WERI-Rb-1 (cell line): ENCODE measurements around the gene TRIML2.

Experiments
- DNase-seq: peaks from one replicate; pipeline ENCODE4 v3.0.0-alpha.2; 2020
- H3K27ac ChIP-seq: fragments of 250-450 bp; sonication (Bioruptor Pico); 2 replicates; pipeline ENCODE4 v1.5.1; 2020; ENCODE audit warnings: mild to moderate bottlenecking, moderate library complexity
- H3K27me3 ChIP-seq: fragments of 250-450 bp; sonication (Bioruptor Pico); 2 replicates; pipeline ENCODE4 v1.5.1; 2021; ENCODE audit warnings: mild to moderate bottlenecking, low read depth, moderate library complexity; ENCODE audit not compliant: insufficient read depth, severe bottlenecking
- H3K36me3 ChIP-seq: fragments of 250-450 bp; sonication (Bioruptor Pico); 2 replicates; pipeline ENCODE4 v1.5.1; 2020; ENCODE audit warnings: mild to moderate bottlenecking, moderate library complexity
- H3K4me3 ChIP-seq: 2 replicates; pipeline ENCODE4 v1.5.1; 2011; ENCODE audit warnings: low read depth, mild to moderate bottlenecking, control low read depth, low read length
- H3K9me3 ChIP-seq: fragments of 250-450 bp; sonication (Bioruptor Pico); 2 replicates; pipeline ENCODE4 v1.5.1; 2021; ENCODE audit warnings: mild to moderate bottlenecking, moderate library complexity; ENCODE audit not compliant: severe bottlenecking
- TF ChIP-seq, protein P1 (sequence below): IDR thresholded peaks from 2 replicates; pipeline ENCODE4 v1.5.1; 2011; ENCODE audit warnings: low read depth, mild to moderate bottlenecking, control low read depth, inconsistent platforms, low read length

The TRIML2 gene

DNA sequence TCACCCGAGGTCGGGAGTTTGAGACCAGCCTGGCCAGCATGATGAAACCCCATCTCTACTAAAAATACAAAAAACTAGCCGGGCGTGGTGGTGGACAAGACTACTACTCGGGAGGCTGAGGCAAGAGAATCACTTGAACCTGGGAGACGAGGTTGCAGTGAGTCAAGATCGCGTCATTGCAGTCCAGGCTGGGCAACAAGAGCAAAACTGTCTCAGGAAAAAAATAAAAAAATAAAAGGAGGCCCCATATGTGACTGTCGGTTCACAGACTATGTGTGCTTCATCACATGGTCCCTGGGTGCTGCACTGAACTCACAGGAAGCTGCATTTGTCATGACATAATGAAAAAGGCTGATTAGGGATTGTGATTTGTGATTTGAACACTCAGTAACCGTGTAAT lies 36.2 kb upstream of the TRIML2 start:
- H3K4me3 ChIP-seq = no peak overlapping the region
- H3K9me3 ChIP-seq = peaks cover 6% of the 10 kb centered on the region
- DNase-seq = no peak
- TF ChIP-seq, protein P1, sequence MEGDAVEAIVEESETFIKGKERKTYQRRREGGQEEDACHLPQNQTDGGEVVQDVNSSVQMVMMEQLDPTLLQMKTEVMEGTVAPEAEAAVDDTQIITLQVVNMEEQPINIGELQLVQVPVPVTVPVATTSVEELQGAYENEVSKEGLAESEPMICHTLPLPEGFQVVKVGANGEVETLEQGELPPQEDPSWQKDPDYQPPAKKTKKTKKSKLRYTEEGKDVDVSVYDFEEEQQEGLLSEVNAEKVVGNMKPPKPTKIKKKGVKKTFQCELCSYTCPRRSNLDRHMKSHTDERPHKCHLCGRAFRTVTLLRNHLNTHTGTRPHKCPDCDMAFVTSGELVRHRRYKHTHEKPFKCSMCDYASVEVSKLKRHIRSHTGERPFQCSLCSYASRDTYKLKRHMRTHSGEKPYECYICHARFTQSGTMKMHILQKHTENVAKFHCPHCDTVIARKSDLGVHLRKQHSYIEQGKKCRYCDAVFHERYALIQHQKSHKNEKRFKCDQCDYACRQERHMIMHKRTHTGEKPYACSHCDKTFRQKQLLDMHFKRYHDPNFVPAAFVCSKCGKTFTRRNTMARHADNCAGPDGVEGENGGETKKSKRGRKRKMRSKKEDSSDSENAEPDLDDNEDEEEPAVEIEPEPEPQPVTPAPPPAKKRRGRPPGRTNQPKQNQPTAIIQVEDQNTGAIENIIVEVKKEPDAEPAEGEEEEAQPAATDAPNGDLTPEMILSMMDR = no peak
- peaks cover 86% of the 10 kb centered on the region for H3K27me3 ChIP-seq
- no peak overlapping the region for H3K27ac ChIP-seq
- H3K36me3 ChIP-seq = no peaks in the 10 kb centered on the region

DNA sequence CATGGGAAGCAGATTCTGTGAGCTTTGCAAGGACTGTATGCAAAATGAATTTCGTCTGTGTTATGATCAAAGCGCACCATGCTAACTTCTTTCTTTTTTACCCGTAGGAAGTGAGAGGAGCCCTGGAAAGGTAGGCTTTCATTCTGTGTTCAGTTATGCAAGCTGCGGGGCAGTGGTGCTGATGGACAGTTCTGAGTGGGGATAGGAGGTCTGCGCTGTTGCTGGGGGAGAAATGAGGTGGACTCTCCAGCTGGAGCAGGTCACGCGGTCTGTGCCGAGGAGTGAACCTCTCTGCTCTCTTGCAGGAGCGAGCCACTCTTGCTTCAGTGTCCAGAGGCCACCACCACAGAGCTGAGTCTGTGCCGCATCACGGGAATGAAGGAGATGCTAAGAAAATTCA lies 34.3 kb upstream of the TRIML2 start:
- H3K9me3 ChIP-seq = no peaks in the 10 kb centered on the region
- TF ChIP-seq, protein P1 = no peak
- no peak for DNase-seq
- no peaks in the 10 kb centered on the region for H3K36me3 ChIP-seq
- no peak overlapping the region for H3K4me3 ChIP-seq
- H3K27me3 ChIP-seq = peaks cover 94% of the 10 kb centered on the region
- no peak overlapping the region for H3K27ac ChIP-seq

DNA sequence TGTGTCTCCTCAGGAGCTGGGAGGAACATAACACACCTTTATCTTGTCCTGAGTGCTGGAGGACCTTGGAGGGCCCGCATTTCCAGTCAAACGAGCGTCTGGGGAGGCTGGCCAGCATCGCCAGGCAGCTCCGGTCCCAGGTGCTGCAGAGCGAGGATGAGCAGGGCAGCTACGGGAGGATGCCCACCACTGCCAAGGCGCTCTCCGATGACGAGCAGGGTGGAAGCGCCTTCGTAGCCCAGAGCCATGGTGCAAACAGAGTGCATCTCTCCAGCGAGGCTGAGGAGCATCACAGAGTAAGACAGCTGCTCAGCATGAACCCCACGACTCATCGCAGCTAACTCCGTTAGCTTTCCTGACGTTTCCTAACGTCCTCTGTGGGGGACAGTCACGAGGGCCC lies 30.3 kb upstream of the TRIML2 start:
- DNase-seq = no peak
- Histone ChIP-seq H3K4me3 (no peak overlapping the region), H3K27me3 (peaks cover 89% of the 10 kb centered on the region), H3K36me3 (no peaks in the 10 kb centered on the region), H3K9me3 (no peaks in the 10 kb centered on the region), H3K27ac (no peak overlapping the region)
- TF ChIP-seq, protein P1 = no peak

DNA sequence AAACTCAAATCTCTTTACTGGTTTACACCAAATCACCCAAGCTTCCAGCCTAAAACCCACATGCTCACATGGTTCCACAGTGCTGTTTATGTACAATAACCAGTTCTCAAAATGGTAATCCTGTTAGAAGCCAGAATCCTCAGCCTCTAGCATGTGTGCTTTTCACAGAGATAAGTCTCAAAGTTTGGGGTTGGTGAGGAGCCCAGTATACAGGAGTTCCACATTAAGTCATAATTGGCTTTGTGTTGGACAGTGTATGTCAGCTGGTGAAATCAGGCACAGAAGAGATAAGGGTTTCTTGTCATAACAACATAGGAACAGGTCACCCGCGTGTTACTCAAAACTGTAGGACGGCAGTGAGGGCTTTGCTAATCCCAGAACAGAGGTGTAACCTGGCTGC lies 29.7 kb upstream of the TRIML2 start, which contains the start of gene TRIML1:
TRIML1 (plus strand) TSS at position 301 of the 400 bp plus-strand sequence. CDS start 118 bp downstream, outside the sequence.
- Histone ChIP-seq H3K9me3 (no peaks in the 10 kb centered on the region), H3K4me3 (no peak within 1 kb of the TSS), H3K27me3 (peaks cover 91% of the 10 kb centered on the region), H3K36me3 (no peaks in the 10 kb centered on the region), H3K27ac (no peak within 1 kb of the TSS)
- no peak for DNase-seq
- TF ChIP-seq, protein P1 = no peak

DNA sequence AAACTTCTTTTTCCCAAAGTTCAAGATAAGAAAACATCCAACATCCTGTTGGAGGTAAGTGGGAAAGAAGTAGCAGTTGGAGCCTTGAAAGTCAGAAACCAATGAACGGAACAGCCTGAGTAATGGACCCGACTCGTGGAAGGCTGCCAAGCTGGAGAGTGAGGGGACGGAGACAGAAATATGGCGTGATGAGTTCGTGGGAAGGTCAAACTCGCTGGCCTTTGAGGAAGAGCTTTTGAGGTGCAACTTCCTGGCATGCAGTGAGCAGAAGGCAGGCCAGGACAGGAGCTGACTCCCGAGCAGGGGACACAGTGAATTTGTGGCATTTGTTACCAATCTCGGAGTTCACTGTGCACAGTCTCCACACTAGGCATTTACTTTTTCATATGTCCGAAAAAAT lies 28.8 kb upstream of the TRIML2 start:
- H3K9me3 ChIP-seq = no peaks in the 10 kb centered on the region
- no peaks in the 10 kb centered on the region for H3K36me3 ChIP-seq
- H3K27ac ChIP-seq = no peak overlapping the region
- TF ChIP-seq, protein P1 = no peak
- no peak for DNase-seq
- H3K4me3 ChIP-seq = no peak overlapping the region
- peaks cover 91% of the 10 kb centered on the region for H3K27me3 ChIP-seq

DNA sequence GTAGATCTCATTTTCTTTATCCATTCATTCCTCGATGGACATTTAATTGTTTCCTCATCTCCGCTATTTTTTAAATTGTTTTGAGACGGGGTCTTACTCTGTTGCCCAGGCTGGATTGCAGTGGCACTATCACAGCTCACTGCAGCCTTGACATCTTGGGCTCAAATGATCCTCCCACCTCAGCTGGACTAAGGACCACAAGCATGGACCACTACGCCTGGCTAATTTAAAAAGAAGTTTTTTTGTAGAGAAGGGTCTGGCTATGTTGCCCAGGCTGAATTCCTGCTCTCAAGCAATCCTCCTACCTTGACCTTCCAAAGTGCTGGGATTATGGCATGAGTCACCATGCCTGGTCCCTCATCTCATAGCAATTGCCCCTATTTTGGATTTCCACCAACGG lies 22.8 kb upstream of the TRIML2 start:
- no peak for DNase-seq
- Histone ChIP-seq H3K27me3 (peaks cover 87% of the 10 kb centered on the region), H3K36me3 (no peaks in the 10 kb centered on the region), H3K4me3 (no peak overlapping the region), H3K9me3 (no peaks in the 10 kb centered on the region), H3K27ac (no peak overlapping the region)
- TF ChIP-seq, protein P1 = no peak
